A549 treated with Mapracorat at 1 μM for 4 hours (cell line): ENCODE measurements around the gene PSMD14. TPM values are rescaled to one million over a fixed set of nuclear protein-coding genes. Genes with fewer than 3 reads are reported as not detected.

ENCODE experiments used
- total RNA-seq: library from RNA; stranded (reverse); fragments of 200-300 nt; extraction: Qiagen RNA extraction; gene quantifications from 5 replicates; pipeline ENCODE4 v1.2.3, GENCODE V29; 2022

The PSMD14 gene
- total RNA-seq = 96.7 to 122 TPM (median 103 TPM) in 5 replicates

DNA sequence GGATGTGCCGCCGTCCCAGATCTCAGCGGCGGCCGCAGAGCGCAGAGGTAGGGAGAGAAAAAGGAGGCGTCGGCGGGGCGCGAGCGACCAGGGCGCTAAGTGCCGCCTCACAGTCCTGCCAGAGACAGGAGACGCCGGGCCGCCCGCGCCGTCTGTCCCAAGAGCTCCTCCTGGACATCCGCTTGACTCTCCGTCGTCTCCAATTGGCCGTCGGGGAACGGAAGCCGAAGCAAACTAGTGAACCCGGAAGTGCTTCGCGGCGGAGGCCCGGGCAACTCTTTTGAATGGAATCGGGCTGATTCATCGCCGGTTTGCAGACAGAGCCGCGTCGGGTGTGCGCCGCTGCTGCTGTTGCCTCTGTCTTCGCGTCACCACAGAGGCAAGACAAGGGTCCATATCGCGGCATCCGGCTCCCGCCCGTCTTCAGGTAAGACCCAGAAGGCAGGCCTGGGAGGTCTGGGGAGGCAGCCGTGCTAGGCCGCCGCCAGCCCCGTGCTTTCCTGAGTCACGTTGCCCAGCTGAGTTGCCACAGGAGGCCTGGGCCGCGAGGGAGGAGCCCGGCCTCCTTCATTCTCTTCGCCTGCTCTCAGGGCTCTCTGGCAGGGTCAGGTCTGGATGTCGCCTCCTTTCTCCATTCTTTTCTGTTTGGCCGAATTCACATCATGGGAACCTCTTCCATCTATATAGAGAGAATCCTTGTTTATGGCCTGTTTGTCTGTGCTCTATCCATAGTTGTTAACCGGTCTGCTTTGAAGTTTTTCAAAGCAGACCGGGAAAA lies at the start of gene PSMD14:
Gene PSMD14, plus strand, starts transcription at position 248 of the 778 bp plus-strand sequence. CDS start 10,401 bp downstream, outside the sequence.

DNA sequence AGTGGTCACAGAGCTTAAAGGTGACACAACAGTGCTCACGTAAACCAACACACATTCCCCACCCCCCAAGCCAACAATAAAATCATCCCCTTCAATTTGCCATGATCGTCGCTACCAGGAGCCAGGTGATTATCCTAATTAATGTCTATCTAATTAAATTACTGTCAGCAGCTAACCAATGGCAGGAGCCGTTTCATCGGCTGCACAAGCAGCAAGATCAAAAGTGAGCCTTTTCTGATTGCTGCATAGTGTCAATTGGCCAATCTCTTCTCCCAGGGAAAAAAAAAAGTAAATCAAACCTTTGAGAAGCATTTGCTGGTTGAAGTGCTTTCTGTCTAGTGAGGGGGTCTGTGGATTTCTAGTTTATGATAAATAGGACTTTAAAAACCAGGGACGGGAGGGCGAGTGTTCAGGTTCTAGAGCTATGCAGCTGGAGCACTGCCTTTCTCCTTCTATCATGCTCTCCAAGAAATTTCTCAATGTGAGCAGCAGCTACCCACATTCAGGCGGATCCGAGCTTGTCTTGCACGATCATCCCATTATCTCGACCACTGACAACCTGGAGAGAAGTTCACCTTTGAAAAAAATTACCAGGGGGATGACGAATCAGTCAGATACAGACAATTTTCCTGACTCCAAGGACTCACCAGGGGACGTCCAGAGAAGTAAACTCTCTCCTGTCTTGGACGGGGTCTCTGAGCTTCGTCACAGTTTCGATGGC lies 107.9 kb downstream of the PSMD14 start, which contains the start of gene TBR1:
Gene TBR1, plus strand, starts transcription at position 311 of the 721 bp plus-strand sequence. Its CDS starts 114 bp downstream, at position 425.

Other genes with a start within 250 kb of the PSMD14 start
- gene TANK, start 148.0 kb upstream of the PSMD14 start, total RNA-seq = 25.6 to 47.5 TPM (median 34.1 TPM) in 5 replicates
- 0.03 to 0.08 TPM in 2 of 5 replicates, not detected in the others for gene TBR1, start 107.9 kb downstream of the PSMD14 start, total RNA-seq